T follicular helper cell (primary cell): ENCODE data around the gene UBA52.
A peak's percentile ranks its signal among the peaks of the same experiment; 100 is the strongest.

Experiments used
- DNase-seq: peaks from one replicate; pipeline ENCODE4 v3.0.0-alpha.2; 2020; ENCODE audit warnings: low read depth

Gene UBA52

DNA sequence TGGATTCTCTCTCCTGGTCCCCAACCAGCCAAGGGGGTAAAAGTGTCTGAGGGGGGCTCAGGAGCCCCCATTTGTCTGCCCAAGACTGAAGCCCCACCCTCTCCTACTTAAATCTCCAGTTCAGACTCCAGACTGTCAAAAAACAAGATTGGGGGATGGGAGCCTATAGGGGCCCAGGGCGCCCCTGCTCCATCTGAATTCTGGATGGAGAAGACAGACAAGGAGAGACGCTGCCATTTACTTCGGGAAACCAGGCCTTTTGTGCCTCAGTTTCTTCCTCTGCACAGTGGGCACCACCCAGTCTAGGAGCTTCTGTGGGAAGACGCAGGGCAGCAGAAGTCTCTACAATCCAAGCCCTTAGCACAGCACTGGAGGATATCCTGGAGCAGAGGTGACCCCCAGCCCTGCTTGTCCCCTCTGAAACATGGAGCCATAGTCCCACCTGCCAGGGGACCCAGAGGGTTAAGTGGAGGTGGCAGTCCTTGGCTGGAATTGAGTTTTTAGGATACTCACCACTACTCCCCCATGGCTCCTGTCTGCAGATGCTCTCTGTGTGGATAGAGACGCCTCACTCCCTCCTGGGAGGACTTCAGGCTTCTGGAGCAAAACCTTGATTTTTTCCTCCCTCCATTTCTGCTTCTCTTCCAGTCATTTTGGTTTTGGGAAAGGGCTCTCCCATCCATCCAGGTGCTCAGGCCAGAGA is 36.6 kb downstream of the UBA52 start:
- no peak for DNase-seq

DNA sequence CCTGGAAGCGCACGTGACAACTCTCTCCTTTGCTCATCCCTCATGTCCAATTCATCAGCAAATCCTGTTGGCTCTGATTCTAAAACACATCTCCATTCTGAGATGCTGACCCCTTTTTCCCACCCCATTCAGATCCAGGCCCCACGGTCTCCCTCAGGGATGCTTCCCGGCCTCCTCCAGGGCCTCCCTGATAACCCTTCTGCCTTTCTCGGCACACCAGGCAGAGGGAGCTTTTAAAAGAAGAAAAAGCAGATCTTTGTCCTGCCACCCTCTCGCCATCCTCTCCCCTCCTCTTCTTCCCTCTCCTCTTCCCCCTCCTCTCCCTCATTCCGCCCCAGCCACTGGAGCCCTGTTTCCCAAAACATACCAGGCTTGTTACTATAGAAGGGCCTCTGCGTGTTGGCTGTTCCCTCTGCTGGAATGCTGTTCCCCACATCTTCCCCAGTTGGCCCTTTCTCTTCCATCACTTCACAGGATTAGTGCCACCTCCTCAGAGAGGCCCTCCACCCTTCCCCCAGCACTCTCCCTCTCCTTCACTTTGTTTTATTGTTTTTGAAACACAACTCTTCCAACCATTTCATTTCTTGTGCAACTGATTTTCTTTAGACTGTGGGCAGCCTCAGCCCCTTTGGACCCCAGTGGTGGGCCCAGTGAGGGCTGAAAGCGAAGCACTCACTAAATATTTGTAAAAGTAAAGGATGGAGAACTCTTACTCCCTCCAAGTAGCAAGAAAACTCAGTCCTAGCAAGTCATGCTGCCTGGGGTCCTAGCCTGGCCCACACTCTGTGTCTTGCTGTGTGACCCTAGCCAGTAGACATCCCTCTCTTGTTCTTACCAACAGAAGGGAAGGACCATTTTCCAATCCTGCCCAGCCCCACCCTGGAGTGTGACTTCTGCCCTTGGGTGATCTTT is 37.4 kb downstream of the UBA52 start:
- DNase-seq: no peak

DNA sequence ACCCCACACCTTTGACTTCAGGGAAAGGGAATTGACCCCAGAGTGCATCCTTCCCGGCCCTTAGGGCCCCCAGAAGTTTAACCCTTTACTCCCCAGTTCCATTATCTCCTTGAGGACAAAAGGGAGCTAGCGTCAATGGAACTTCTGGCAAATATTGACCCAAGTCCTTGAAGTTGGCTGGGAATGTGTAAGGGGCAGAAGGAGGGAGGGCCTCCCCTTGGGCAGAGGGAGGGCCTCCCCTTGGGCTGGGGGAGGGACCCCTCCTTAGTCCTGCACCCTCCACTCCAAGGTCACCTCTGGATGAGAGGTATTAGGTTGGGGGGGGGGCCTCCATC is 38.0 kb downstream of the UBA52 start:
- no peak for DNase-seq

DNA sequence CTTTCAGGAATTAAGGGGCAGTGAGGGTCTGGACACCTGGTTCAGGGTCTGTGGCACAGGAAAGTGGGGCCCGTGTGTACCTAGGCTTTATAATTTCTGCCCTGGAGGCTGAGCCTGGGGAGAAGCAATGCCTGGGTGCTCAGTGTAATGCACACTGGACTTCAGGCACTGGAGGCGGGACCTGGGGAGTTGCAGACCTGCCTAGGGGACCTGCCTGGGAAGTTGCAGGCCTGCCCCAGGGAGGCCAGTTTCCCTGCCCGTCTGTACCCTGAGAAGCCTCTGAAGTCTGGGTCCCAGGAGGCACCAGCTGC is 38.5 kb downstream of the UBA52 start:
- no peak for DNase-seq

DNA sequence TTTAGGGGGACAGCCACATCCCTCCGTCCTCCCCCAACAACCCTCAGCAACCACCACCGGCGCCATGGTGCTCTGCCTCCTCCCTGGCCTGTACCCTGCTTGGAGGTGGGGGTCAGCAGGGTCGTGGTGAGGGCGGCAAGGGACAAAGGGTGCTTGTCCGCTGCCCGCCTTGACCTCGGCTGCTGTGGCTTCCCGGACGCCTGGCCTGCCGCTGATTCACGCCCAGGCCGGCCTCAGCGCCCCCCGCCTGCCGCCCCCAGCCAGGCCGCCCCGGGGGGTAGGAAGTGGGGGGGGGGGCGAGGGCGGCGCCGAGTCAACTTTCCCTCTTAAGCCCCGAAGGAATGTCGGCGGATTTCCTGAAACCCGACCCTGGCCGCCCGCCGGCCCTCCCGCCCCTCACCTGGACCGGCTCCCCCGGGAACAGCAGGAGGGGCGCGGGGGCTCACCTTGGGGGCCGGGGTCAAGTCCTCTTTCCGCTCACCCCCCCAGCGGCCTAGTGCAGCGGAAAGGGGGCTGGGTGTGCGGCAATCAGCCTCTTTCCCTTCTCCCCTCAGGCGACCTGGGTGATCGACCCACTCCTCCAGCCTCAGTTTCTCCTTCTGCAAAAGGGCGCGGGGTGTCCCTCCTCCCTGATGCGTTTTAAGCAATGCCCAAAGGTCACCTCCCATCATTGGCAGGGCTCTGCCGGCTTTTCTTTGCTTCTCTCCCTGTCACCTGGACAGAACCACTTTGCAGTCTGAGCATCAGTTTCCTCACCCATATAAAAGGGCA is 39.1 kb downstream of the UBA52 start:
- no peak for DNase-seq

DNA sequence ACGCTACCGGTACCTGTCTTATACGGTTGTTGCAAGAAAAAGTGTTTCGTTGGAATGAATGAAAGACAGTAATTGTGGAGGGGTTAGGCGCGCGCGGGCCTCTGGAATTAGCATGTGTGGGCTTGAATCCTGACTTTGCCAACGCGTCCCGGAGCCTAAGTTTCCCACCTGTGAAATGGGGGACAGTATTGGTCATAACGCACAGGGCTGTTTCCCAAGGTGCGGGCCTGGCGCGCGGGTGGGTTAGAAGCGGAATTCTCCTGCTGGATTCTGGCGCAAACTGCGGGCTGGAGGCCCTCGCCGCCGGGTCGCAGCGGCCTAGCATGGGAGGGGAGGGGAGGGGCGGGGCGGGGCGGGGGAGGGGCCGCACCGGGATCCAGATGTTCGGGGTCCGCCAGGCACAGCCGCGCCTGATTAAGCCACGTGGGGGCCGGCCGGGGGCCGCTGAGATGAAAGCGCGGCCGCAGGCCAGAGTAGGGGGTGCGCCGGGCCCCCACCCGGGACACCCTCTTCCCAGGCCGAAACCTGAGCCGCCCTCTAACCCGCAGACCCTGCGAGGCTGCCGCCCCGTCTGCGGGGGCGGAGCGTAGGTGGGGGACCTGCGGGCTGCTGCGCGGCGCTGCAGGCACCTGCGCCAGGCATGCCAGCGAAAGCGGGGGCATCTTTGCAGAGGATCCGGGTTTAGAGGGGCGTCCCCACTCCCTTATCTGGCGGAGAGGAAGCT is 39.8 kb downstream of the UBA52 start:
- no peak for DNase-seq

DNA sequence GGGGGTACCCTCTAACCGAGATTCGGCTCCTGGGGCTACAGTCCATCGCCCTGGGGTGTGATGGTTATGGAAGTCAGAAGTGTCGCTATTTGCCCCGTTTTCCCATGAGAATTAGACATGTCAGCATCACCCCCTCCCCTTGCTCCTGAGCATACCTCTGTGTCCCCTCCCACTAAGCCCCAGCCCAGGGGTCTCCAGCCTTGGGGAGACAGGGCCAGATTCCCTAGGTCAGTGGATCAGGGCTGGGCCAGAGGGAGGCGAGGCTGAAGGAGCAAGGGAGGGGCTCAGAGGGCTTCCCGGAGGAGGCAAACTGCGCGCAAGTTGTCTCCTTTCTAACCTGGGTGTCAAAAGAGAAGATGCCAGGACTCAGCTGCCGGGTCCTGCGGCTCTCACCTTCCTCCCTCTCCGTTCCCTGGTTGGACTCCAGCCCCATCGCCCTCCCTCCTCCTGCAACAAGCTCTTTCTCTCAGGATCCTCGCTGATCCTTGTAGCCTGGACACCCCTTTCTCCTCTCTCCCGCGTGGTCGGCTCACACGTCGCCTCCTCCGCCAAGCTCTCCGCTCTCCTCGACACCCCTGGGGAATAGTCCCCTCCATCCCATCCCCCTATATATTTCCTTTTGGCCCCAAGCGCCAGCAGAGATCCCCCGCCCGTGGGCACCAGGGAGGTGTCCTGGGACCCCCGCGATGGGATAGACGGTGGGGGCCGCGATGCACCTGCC is 40.6 kb downstream of the UBA52 start:
- no peak for DNase-seq

DNA sequence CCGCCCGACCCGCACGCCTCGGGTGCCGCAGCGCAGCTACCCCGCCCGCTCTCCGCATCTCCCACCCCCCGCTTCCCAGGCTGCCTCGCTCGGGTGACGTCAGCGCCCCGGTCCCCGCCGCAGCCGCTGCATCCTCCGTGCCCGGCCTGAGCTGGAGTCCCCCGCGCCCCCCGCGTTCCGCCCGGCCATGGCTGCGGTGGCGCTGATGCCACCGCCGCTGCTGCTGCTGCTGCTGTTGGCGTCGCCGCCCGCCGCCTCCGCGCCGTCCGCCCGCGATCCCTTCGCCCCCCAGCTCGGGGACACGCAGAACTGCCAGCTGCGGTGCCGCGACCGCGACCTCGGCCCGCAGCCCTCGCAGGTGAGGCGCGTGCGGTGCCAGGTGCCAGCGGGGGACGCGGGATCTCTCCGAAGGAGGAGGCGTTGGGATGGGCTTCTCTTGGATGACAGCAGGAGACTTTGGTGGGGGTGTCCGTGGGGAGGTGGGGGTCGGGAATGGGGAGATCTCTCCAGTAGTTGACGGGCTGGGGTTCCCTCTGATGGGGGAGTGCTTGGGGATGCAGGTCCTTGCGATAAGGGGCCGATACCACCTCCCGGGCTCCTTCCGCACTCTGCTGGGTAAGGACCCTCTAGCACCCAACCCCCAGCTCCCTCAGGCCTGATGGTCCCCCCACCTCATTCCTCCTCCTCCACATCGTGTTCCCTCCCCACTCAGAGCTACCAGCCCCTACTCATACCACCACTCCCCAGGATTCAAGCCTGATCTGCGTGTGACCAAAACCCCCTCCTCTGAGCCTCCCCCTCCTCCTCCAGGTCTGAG is 41.3 kb downstream of the UBA52 start, which contains the start of gene TMEM59L:
Gene TMEM59L (plus strand): TSS at position 99 of the 817 bp plus-strand sequence. CDS start 89 bp downstream, at position 188.
- DNase-seq: peak; percentile 43

DNA sequence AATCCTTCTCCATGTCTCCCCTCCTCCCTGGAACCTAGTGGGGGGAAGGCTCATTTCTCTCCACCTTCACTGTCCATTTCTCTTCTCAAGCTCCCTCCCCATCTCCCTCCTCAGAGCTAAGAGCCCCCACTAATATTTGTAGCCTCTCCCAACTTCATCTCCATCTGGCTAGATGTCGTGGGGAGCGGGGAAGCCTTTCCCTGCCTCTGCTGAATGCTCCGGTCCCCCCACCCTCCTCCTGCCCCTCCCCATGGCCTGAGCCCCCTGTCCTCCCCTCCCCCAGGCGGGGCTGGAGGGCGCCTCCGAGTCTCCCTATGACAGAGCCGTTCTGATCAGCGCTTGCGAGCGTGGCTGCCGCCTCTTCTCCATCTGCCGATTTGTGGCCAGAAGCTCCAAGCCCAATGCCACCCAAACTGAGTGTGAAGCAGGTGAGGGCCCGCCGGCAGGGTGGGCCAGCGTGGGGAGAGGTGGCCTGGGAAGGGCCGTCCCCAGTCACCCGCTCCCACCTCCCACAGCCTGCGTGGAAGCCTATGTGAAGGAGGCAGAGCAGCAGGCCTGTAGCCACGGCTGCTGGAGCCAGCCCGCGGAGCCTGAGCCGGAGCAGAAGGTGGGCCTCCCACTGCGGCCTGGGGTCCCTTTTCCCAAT is 42.1 kb downstream of the UBA52 start:
- no peak for DNase-seq

DNA sequence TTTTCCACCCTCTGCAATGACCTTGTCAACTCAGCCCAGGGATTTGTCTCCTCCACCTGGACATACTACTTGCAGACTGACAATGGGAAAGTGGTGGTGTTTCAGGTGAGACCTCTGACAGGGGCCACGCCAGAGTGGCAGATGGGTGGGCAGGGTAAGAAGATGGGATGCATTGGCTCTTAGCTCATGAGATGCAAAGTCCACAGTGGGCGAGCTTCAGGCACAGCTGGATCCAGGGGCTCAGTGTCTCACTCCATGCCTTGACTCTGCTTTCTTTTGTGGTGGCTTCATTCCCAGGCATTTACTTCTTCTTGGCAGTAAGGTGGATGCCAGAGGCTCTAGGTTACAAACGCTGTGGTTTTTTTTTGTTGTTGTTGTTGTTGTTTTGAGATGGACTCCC is 44.4 kb downstream of the UBA52 start:
- DNase-seq: no peak

DNA sequence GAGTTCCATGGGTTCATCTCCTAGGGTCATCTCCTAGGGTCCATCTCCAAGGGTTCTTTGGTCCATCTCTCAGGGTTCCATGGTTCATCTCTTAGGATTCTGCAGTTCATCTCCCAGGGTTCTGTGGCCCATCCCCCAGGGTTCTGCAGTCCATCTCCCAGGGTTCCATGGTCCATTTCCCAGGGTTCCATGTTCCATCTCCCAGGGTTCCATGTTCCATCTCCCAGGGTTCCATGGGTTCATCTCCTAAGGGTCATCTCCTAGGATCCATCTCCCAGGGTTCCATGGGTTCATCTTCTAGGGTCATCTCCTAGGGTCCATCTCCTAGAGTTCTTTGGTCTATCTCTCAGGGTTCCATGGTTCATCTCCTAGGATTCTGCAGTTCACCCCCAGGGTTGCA is 45.9 kb downstream of the UBA52 start:
- no peak for DNase-seq

DNA sequence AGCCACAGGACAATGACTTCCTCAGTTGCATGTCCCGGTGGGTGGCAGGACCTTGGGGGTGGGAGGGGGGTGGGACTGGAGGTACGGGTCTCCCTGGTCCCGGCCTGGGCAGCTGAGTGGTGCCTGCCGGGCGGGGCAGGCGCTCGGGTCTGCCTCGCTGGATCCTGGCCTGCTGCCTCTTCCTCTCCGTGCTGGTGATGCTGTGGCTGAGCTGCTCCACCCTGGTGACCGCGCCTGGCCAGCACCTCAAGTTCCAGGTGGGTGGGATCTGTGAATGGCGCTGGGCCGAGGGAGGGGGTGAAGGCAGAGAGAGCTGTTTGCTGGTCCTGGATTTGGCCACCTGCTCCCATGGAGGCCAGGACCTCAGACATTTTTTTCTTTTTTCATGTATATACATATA is 46.6 kb downstream of the UBA52 start:
- DNase-seq: no peak

DNA sequence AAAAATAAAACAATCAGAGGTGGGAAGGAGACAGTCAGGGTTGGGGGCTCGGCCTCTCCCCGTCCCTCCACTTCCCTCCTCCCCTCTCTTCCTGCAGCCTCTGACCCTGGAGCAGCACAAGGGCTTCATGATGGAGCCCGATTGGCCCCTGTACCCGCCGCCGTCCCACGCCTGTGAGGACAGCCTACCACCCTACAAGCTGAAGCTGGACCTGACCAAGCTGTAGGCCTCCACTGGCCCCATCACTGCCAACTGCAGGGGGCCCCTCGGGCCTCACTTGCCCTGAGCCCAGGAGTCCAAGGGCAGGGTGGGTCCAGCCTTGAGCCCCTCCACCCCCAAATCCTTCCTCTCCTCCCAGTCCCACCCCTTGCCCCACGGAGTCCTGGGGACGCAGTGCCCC is 48.7 kb downstream of the UBA52 start:
- no peak for DNase-seq

DNA sequence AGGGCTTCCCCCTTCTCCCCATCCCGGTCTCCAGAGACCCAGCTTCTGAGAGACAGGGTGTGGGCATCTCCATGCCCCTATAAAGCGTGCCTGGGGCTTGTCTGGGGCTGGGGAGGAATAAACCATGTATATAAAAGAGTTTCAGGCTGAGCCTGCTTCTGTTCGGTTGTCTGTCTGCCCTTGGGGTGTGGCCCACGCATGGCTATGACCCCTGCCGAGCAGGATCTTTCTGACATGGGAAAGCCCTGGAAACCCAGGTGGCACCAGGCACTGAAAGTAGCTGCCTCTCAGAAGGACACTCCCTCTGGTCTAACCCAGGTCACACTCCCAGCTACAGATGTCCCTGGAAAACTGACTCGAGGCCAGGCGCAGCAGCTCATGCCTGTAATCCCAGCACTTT is 49.2 kb downstream of the UBA52 start:
- DNase-seq: no peak

DNA sequence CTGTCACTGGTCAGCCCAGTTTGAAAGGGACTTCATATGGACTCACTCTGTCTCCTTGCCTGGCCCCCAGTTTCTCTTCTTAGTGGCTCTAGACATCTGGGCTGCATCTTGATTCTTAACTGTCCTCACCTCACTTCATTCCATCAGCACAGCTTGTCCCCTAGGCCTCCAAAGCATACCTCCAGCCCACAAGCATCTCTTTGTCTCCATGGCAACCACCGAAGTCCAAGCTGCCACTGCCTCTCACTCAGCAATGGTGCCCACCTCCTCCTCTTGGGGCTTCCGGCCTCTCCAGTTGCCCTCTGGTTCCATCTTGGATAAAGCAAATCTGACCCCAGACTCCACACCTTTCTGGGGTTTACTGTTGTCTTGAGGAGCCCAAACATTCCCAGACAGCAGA is 55.2 kb downstream of the UBA52 start:
- DNase-seq: no peak
